Testis (tissue), 2 donors: ENCODE results near the gene FAM131C.

ENCODE experiments used
- CTCF ChIP-seq, 3 experiments: fragments of 450-650 bp in 2 of 3; fragments of 200-600 bp in 1 of 3; sonication (generic) in 1 of 3; IDR thresholded peaks; one replicate each; pipeline ENCODE4 v1.5.1; 2016 to 2019; ENCODE audit warnings: antibody characterized with exemption in 3 of 3, mild to moderate bottlenecking in 2 of 3, moderate library complexity in 1 of 3
- POLR2A ChIP-seq: fragments of 450-650 bp; IDR thresholded peaks from one replicate; pipeline ENCODE4 v1.6.1; 2017; ENCODE audit warnings: antibody characterized with exemption, mild to moderate bottlenecking, moderate library complexity

- TF ChIP-seq CTCF (IDR thresholded peaks at IDR 0.05), result no peak
- TF ChIP-seq POLR2A, result no peak
These were observed 6.2 kb downstream of the FAM131C start for GRCh38 chr1:16067127-16067768.
